Gastroesophageal sphincter (tissue), 3 donors: ENCODE results near the gene CDH24.

Source experiments
- POLR2A ChIP-seq, 2 donors: fragments of 450-650 bp; IDR thresholded peaks; one replicate each; pipeline ENCODE4 v1.6.1; 2017; ENCODE audit warnings: antibody characterized with exemption in 2 of 2, mild to moderate bottlenecking in 2 of 2, moderate library complexity in 1 of 2
- TF ChIP-seq, protein P1 (sequence below), 4 experiments: fragments of 200-600 bp in 2 of 4; fragments of 450-650 bp in 2 of 4; sonication (generic) in 1 of 4; IDR thresholded peaks; one replicate each; pipeline ENCODE4 v1.5.1; 2017 to 2019; ENCODE audit warnings: antibody characterized with exemption in 4 of 4, mild to moderate bottlenecking in 2 of 4, moderate library complexity in 2 of 4

- TF ChIP-seq POLR2A (IDR thresholded peaks at IDR 0.05): no peak
- TF ChIP-seq, protein P1, sequence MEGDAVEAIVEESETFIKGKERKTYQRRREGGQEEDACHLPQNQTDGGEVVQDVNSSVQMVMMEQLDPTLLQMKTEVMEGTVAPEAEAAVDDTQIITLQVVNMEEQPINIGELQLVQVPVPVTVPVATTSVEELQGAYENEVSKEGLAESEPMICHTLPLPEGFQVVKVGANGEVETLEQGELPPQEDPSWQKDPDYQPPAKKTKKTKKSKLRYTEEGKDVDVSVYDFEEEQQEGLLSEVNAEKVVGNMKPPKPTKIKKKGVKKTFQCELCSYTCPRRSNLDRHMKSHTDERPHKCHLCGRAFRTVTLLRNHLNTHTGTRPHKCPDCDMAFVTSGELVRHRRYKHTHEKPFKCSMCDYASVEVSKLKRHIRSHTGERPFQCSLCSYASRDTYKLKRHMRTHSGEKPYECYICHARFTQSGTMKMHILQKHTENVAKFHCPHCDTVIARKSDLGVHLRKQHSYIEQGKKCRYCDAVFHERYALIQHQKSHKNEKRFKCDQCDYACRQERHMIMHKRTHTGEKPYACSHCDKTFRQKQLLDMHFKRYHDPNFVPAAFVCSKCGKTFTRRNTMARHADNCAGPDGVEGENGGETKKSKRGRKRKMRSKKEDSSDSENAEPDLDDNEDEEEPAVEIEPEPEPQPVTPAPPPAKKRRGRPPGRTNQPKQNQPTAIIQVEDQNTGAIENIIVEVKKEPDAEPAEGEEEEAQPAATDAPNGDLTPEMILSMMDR (IDR thresholded peaks at IDR 0.05): no peak
Observed at GRCh38 chr14:23102801-23103200, 45.5 kb upstream of the CDH24 start.
